Endometrium (tissue), 2 donors: ENCODE measurements around the gene STMN3.
"Not testable (repeated sequence)": the region's sequence is repeated elsewhere in the genome, so short reads cannot be mapped to it uniquely, and the experiment has no call there.

Experiments
- FAIRE-seq: peaks from 2 replicates; lab custom pipeline; 2012; peaks lifted over from hg19 to GRCh38; lab: Jason Lieb, UNC
- donor health status: control.
- donor health status: control.

Gene STMN3

DNA sequence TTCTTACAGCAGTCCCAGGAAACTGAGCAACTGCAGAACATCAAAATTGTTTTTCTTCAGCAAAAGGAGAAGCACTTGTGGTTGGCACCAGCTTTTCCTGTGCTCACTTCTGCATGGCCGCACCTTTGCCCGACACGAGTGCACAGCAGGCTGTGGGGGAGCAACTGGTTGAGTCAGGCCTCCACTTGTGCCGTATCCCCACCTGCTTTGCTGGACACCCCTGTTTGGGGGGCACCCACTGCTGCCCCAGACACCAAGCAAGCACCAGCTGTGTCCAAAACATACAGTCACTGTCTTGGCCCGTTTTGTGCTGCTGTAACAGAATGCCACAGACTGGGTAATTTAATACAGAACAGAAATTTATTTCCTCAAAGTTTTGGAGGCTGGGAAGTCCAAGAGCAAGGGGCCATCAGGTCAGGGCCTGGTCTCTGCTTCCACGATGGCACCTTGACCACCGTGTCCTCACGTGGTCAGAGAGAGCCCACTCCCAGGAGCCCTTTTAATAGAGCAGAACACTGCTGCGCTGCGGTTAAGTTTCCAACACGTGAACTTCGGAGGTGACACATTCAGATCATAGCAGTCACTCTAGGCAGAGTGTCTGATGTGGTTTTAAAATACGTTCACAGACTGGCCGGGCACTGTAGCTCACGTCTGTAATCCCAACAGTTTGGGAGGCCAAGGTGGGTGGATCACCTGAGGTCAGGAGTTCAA, 17.6 kb downstream of the STMN3 start:
- FAIRE-seq, result no peak

DNA sequence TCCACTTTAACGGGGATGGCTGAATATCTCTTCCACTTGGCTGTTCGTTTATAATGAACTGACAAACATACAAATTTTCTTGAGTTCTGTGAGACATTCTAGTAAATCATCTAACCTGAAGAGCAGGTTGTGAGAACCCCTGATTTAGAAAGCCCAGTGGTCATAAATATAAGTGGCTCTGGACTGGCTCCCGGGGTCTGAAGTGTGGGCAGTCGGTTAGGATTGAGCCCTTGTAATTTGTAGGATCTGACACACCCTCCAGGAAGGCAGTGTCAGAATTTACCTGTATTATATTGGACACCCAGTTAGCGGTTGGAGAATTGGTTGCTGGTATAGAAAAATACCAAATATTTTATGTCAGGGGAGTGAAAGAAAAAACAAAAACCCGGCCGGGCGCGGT, 19.5 kb downstream of the STMN3 start:
- no peak for FAIRE-seq

GRCh38 chr20:63631426-63631825, 21.8 kb downstream of the STMN3 start:
- FAIRE-seq, result not testable (repeated sequence)

- not testable (repeated sequence) for FAIRE-seq
Measured at GRCh38 chr20:63630956-63631355, 22.3 kb downstream of the STMN3 start.

- FAIRE-seq, result no peak
Measured at GRCh38 chr20:63628246-63628975, 24.8 kb downstream of the STMN3 start.

DNA sequence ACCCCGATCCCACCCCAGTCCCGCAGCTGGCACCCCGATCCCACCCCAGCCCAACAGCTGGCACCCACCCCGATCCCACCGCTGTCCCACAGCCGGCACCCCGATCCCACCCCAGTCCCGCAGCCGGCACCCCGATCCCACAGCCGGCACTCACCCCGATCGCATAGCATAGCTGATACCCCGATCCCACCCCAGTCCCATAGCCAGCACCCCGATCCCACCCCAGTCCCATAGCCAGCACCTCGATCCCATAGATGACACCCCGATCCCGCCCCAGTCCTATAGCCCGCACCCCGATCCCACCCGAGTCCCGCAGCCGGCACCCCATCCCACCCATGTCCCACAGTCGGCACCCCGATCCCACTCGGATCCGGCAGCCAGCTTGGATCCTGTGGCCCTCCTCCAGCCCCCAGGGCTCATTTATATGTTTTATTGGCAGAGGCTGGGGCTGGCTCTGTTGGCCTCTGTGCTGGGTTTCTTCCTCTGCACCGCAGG, 25.4 kb downstream of the STMN3 start:
- no peak for FAIRE-seq

- FAIRE-seq, result no peak
Measured at GRCh38 chr20:63627129-63627750, 26.0 kb downstream of the STMN3 start.

- no peak for FAIRE-seq
Measured at GRCh38 chr20:63626424-63627128, 26.6 kb downstream of the STMN3 start, which contains the start of gene GMEB2. Gene GMEB2 (minus strand): TSS chr20:63627101. CDS start chr20:63619397, 7,704 bp downstream.

DNA sequence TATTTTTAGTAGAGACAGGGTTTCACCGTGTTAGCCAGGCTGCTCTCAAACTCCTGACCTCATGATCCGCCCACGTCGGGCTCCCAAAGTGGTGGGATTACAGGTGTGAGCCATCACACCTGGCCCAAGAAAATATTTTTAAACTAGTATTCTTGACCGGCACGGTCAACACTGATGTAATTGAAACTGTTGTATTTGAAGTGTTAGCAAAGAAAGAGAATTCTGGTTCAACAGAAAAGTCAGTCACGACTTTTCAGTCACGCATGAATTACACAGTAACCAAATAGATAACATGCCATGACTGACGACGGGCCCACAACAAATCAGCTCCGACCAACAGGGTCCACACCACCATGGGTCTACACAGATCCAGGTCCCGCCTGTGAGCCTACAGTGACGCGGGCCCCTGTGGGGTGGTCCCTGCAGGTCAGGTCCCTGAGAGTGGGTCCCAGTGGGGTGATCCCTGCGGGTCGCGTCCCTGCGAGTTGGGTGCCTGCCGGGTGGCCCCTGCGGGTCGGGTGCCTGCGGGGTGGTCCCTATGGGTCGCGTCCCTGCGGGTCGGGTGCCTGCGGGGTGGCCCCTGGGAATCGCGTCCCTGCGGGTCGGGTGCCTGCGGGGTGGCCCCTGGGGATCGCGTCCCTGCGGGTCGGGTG, 27.3 kb downstream of the STMN3 start:
- FAIRE-seq, result no peak

DNA sequence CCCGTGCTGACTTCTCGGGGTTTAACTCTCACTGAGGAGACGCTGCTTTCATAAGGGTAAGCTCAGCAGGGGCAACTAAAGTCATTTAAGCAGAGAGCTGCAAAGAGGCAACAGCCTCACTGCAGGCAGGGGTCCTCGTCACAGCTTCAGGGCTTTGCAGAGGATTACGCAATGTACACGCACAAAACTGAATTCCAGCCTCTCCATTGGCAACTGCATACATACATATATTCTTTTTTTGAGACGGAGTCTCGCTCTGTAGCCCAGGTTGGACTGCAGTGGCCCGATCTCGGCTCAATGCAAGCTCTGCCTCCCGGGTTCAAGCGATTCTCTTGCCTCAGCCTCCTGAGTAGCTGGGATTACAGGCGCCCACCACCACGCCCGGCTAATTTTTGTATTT, 28.7 kb downstream of the STMN3 start:
- FAIRE-seq, result no peak

DNA sequence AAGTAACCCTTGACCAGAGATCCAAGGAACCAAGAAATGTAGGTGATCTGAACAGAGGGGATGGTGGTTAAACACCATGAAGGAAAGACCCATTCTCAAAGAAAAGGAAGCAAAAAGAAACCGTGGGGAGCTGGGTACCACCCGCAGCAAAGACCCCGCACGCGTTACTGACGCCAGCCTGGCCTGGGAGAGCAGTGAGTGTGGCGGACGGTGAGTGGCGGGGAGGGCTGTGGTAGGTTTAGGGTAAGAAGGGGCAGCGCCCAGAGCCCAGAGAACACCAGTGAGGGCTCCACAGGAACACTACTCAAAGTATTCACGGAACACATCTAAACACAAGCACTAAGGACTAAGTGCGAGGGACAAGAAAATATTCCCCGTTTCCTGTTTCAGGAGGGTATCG, 30.5 kb downstream of the STMN3 start:
- FAIRE-seq, result no peak

DNA sequence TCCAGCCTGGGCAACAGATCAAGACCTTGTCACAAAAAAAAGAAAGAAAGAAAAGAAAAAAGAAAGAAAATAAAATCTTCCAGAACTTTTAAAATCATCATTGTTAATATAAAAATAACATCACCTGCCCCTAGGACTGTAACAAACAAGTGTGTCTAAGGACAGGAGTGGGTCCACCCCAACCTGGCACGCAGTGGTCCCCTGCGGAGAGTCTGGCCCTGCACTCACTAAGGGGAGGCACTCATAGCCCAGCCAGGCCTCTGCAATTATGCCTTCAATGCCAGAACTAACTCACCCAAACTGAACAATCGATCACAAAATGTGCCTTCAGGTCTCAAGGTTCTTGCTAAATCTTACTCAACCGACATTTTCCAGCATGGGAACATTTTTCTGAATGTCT, 31.1 kb downstream of the STMN3 start:
- no peak for FAIRE-seq

GRCh38 chr20:63620991-63621390, 32.2 kb downstream of the STMN3 start:
- FAIRE-seq, result no peak

GRCh38 chr20:63619505-63619904, 33.7 kb downstream of the STMN3 start:
- no peak for FAIRE-seq

- no peak for FAIRE-seq
Measured at GRCh38 chr20:63619086-63619485, 34.1 kb downstream of the STMN3 start.

DNA sequence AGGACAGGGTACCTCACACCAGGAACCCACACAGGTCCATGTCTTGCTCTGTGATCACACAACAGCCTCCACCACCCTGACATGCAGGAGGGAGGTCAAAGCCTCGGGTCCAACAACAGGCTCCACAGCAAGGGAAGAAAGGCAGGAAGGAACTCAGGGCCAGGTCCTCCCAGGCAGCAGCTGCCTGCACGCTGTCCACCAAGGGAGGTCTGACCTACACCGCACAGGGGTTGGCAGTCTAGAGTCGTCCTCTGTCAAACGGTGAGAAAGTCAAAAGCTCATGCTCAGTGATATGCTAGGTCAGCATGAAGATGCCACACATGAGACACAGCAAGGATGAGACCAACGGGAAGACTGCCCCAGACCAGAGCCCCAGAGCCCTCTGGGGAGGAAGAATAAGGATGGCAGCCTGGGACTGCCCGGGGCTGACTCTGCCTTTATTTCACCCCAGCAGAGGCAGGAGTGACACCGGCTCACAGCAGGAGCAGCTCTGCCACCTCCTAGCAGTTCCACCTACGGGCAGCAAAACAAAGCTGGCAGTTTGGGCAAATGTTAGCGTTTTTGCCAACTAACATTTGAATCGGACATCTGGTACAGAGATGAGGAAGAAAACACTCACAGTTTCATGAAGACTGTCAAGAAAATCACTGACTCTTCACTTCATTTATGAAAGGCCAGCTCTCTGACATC, 34.8 kb downstream of the STMN3 start:
- no peak for FAIRE-seq

- no peak for FAIRE-seq
Measured at GRCh38 chr20:63617876-63618265, 35.4 kb downstream of the STMN3 start.

- FAIRE-seq, result no peak
Measured at GRCh38 chr20:63617092-63617875, 35.9 kb downstream of the STMN3 start.

DNA sequence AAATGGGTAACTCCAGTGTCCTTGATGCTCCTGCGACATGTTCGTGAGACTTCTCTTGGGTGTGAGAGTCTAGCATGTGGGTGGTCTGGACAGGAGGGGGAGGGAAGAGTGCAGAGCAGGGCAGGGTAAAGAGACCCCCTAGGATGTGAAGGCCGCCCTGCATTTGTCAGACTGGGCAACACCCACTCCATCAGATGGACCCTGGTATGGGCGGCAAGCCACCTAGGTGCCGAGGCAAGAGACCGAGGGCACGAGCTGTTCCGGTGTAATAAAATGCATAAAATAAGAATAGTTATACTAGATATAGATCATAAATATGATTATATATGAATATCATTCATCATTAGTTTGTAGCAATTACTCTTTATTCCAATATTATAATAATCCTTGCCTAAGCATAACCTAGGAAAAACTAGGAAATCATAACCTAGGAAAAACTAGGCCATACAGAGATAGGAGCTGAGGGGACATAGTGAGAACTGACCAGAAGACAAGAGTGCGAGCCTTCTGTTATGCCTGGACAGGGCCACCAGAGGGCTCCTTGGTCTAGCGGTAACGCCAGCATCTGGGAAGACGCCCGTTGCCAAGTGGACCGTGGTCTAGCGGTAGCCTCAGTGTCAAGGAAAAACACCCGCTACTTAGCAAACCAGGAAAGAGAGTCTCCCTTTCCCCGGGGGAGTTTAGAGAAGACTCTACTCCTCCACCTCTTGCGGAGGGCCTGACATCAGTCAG, 39.2 kb downstream of the STMN3 start:
- not testable (repeated sequence) for FAIRE-seq
